ENCODE measurements around the gene TUBB.
A peak's percentile ranks its signal among the peaks of the same experiment; 100 is the strongest.
"Not testable (repeated sequence)": the region's sequence is repeated elsewhere in the genome, so short reads cannot be mapped to it uniquely, and the experiment has no call there.

TUBB gene

DNA sequence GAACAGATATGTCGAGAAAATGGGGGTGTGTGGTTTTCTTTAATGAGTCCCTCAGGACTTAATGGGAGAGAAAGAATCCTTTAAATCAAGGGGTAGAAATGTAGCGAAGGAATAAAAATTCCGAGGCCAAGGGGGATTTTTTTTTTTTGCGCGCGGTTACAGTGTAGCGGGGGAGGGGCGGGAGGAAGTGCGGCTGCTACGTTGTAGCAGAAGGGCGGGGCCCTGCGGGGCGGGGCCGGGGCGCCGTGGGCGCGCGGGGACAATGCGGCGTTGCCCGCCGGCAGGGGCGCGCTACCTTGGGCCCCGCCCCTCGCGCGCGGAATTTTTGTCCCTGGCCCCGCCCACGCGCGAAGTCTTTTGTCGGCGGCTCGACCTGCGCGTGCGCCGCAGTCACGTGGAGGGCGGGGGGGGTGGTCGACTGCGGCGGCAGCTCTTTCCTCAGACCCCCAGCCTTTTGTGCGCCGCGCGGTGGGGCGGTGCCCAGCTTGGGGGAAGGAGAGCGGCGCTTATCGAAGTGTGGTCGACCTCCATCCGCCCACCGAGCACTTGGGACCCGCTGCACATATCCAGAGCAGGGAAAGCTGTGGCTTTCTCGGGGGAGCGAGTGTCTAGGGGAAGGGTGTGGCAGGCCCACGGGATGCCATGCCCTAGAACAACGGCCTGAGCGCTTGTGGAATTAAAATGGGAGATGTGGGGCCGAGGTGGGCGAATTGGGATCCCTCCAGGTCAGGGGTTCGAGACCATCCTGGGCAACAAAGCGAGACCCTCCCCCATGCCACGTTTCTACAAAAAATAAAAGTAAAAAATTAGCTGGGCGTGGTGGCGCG lies 1.3 kb downstream of the TUBB start:
- peak; percentile 79 for DNase-seq (ENCODE audit: extremely low spot score)
- TF ChIP-seq NFRKB (IDR thresholded peaks at IDR 0.05) (no peak), ZNF384 (IDR thresholded peaks at IDR 0.05) (no peak; the same call in 1 of the 2 replicates), TARDBP (IDR thresholded peaks at IDR 0.05) (no peak), L3MBTL2 (conservative IDR thresholded peaks at IDR 0.05) (no peak), CTBP1 (IDR thresholded peaks at IDR 0.05; ENCODE audit: borderline replicate concordance) (no peak), LEF1 (IDR thresholded peaks at IDR 0.05; ENCODE audit: borderline replicate concordance) (no peak), ARNT (IDR thresholded peaks at IDR 0.05) (no peak), BHLHE40 (IDR thresholded peaks at IDR 0.05; ENCODE audit: borderline replicate concordance) (no peak), FOXM1 (IDR thresholded peaks at IDR 0.05; ENCODE audit: borderline replicate concordance) (no peak), FOXK2 (IDR thresholded peaks at IDR 0.05) (no peak), HDGF (IDR thresholded peaks at IDR 0.05; ENCODE audit: borderline replicate concordance) (no peak), ELF4 (IDR thresholded peaks at IDR 0.05) (no peak), SUZ12 (IDR thresholded peaks at IDR 0.05) (no peak), FOXA1 (IDR thresholded peaks at IDR 0.05) (no peak), SP1 (IDR thresholded peaks at IDR 0.05) (no peak)
- TF ChIP-seq, protein P1, sequence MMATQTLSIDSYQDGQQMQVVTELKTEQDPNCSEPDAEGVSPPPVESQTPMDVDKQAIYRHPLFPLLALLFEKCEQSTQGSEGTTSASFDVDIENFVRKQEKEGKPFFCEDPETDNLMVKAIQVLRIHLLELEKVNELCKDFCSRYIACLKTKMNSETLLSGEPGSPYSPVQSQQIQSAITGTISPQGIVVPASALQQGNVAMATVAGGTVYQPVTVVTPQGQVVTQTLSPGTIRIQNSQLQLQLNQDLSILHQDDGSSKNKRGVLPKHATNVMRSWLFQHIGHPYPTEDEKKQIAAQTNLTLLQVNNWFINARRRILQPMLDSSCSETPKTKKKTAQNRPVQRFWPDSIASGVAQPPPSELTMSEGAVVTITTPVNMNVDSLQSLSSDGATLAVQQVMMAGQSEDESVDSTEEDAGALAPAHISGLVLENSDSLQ (IDR thresholded peaks at IDR 0.05) = no peak
- ChIA-PET CTCF (interaction anchor here (0.8 to 3.7 kb wide), 8 partner anchors 10 to 168 kb away, joined by 3 to 33 read pairs (median 4); partner anchors contain the start of genes DHX16 and NRM), POLR2A (interaction anchor here (0.8 to 3.8 kb wide), 18 partner anchors 9 to 358 kb away, joined by 3 to 57 read pairs (median 6); partner anchors contain the start of genes DHX16 and NRM)

DNA sequence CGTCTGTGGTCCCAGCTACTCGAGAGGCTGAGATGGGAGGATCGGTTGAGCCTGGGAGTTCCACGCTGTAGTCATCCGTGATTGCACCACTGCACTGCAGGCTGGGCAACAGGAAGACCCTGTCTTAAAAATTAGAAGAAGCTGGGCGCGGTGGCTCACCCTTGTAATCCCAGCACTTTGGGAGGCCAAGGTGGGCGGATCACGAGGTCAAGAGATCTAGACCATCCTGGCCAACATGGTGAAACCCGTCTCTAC lies 1.8 kb downstream of the TUBB start:
- POLR2A ChIA-PET = interaction anchor here (1.1 to 3.8 kb wide), 14 partner anchors 9 to 107 kb away, joined by 4 to 57 read pairs (median 8); partner anchors contain the start of genes DHX16 and NRM
- CTCF ChIA-PET = interaction anchor here (0.6 to 3.7 kb wide), 14 partner anchors 9 to 365 kb away, joined by 3 to 33 read pairs (median 4); partner anchors contain the start of genes DHX16 and NRM
- not testable (repeated sequence) for DNase-seq (ENCODE audit: extremely low spot score)

DNA sequence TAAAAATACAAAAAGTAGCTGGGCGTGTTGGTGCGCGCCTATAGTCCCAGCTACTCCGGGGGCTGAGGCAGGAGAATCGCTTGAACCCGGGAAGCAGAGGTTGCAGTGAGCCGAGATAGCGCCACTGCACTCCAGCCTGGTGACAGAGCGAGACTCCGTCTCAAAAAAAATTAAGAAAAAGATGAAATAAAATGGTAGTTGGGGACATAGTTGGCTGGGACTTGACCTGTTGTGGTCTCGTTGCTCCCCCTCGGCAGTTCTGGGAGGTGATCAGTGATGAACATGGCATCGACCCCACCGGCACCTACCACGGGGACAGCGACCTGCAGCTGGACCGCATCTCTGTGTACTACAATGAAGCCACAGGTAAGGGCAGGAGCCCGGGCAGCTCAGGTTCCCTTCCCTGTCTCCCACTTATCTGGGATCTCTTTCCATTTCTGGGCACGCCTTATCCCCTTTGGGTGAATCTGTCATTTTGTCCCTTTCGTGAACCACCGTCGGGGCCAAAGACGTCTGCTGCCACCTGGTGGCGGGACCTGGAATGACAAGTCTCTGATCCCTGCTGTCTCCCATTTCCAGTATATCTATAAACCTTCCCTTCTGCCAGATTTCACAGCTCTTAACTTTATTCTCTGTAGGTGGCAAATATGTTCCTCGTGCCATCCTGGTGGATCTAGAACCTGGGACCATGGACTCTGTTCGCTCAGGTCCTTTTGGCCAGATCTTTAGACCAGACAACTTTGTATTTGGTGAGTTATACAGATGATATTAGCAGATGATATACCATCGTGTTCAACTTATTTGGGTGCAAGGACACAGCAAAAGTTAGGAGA lies 2.3 kb downstream of the TUBB start:
- TF ChIP-seq SUZ12 (IDR thresholded peaks at IDR 0.05) (no peak), FOXM1 (IDR thresholded peaks at IDR 0.05; ENCODE audit: borderline replicate concordance) (no peak), ARNT (IDR thresholded peaks at IDR 0.05) (no peak), CTBP1 (IDR thresholded peaks at IDR 0.05; ENCODE audit: borderline replicate concordance) (no peak), NFRKB (IDR thresholded peaks at IDR 0.05) (no peak)
- TF ChIP-seq, protein P1 (IDR thresholded peaks at IDR 0.05) = 0 out of 2 replicates have a peak, but pooled peaks have one; percentile 18
- peak; percentile 63 for DNase-seq (ENCODE audit: extremely low spot score)
- CTCF ChIA-PET = interaction anchor here (0.6 to 3.7 kb wide), 18 partner anchors 8 to 365 kb away, joined by 3 to 33 read pairs (median 4); partner anchors contain the start of genes DHX16 and NRM
- POLR2A ChIA-PET = interaction anchor here (1.1 to 3.8 kb wide), 12 partner anchors 8 to 107 kb away, joined by 3 to 57 read pairs (median 11); partner anchors contain the start of genes DHX16 and NRM

DNA sequence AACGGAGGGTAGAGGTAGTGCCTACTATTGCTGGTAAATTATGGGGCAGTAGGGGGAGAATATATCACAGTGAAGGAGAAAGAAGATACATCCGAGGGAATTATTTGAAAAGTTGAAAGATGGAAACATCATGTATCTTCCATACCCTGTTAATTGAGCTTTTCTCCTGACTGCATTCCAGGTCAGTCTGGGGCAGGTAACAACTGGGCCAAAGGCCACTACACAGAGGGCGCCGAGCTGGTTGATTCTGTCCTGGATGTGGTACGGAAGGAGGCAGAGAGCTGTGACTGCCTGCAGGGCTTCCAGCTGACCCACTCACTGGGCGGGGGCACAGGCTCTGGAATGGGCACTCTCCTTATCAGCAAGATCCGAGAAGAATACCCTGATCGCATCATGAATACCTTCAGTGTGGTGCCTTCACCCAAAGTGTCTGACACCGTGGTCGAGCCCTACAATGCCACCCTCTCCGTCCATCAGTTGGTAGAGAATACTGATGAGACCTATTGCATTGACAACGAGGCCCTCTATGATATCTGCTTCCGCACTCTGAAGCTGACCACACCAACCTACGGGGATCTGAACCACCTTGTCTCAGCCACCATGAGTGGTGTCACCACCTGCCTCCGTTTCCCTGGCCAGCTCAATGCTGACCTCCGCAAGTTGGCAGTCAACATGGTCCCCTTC lies 3.1 kb downstream of the TUBB start:
- ChIA-PET CTCF (interaction anchor here (0.6 to 3.7 kb wide), 9 partner anchors 8 to 65 kb away, joined by 3 to 33 read pairs (median 4); partner anchors contain the start of gene DHX16), POLR2A (interaction anchor here (1.2 to 3.8 kb wide), 6 partner anchors 11 to 51 kb away, joined by 3 to 57 read pairs (median 8); partner anchors contain the start of genes DHX16 and NRM)

DNA sequence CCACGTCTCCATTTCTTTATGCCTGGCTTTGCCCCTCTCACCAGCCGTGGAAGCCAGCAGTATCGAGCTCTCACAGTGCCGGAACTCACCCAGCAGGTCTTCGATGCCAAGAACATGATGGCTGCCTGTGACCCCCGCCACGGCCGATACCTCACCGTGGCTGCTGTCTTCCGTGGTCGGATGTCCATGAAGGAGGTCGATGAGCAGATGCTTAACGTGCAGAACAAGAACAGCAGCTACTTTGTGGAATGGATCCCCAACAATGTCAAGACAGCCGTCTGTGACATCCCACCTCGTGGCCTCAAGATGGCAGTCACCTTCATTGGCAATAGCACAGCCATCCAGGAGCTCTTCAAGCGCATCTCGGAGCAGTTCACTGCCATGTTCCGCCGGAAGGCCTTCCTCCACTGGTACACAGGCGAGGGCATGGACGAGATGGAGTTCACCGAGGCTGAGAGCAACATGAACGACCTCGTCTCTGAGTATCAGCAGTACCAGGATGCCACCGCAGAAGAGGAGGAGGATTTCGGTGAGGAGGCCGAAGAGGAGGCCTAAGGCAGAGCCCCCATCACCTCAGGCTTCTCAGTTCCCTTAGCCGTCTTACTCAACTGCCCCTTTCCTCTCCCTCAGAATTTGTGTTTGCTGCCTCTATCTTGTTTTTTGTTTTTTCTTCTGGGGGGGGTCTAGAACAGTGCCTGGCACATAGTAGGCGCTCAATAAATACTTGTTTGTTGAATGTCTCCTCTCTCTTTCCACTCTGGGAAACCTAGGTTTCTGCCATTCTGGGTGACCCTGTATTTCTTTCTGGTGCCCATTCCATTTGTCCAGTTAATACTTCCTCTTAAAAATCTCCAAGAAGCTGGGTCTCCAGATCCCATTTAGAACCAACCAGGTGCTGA lies 3.9 kb downstream of the TUBB start:
- ChIA-PET CTCF (interaction anchor here (1.2 to 3.7 kb wide), 2 partner anchors 43 to 349 kb away, joined by 4 to 33 read pairs; no protein-coding TSS in a partner anchor), POLR2A (interaction anchor here (1.3 to 3.8 kb wide), 4 partner anchors 14 to 45 kb away, joined by 3 to 57 read pairs (median 4); partner anchors contain the start of gene NRM)
- DNase-seq (ENCODE audit: extremely low spot score) = not testable (repeated sequence)

More for the DNA sequence above, 3.1 kb downstream of the TUBB start:
- DNase-seq (ENCODE audit: extremely low spot score) = not testable (repeated sequence)

Data from HEK293T (cell line).